ENCODE measurements around the gene PGAP3. TPM values are rescaled to one million over a fixed set of nuclear protein-coding genes. Genes with fewer than 3 reads are reported as not detected.

The PGAP3 gene
- total and polyA plus RNA-seq, 4 donors, result 15.9 to 39.7 (median 26.4) TPM

- no peak for TF ChIP-seq CTCF (IDR thresholded peaks at IDR 0.05; ENCODE audit: control extremely low read depth, extremely low read depth)
- H3K9me3 ChIP-seq (ENCODE audit: control insufficient read depth in 4 of 4, insufficient read depth in 3 of 4, low read length in 3 of 4), result no peaks in the 10 kb centered on the region
- ATAC-seq (ENCODE audit: insufficient read depth, low FRiP score), result no peak
- H3K27ac ChIP-seq (ENCODE audit: low read depth in 1 of 2, low read length in 1 of 2), result no peak overlapping the region
- H3K4me3 ChIP-seq, result no peak overlapping the region
- peaks cover 0 to 29% (median 2%) of the 10 kb centered on the region in 5 donors for H3K4me1 ChIP-seq (ENCODE audit: control insufficient read depth in 5 of 5, insufficient read depth in 5 of 5, low read length in 5 of 5)
- H3K36me3 ChIP-seq (ENCODE audit: control insufficient read depth in 4 of 4, insufficient read depth in 4 of 4, low read length in 4 of 4), result peaks cover 0 to 2% (median 1%) of the 10 kb centered on the region in 4 donors
- DNase-seq, result no peak
- H3K27me3 ChIP-seq (ENCODE audit: control insufficient read depth in 3 of 3, insufficient read depth in 3 of 3, low read length in 2 of 3), result no peaks in the 10 kb centered on the region
- no peak overlapping the region for H3K9ac ChIP-seq (ENCODE audit: insufficient read depth in 1 of 2, low read length in 2 of 2)
- WGBS, 2 donors, result 81 to 84% methylated on average over 5 of the region's 5 CpGs
These were observed 40.6 kb downstream of the PGAP3 start for GRCh38 chr17:39647256-39647655.

GRCh38 chr17:39643271-39643670 lies 44.6 kb downstream of the PGAP3 start:
- Histone ChIP-seq H3K27ac (ENCODE audit: low read depth in 1 of 2, low read length in 1 of 2) (peak overlapping the region in 1 of 2 donors; percentile 13), H3K4me3 (no peak overlapping the region), H3K9me3 (ENCODE audit: control insufficient read depth in 4 of 4, insufficient read depth in 3 of 4, low read length in 3 of 4) (no peaks in the 10 kb centered on the region), H3K9ac (ENCODE audit: insufficient read depth in 1 of 2, low read length in 2 of 2) (no peak overlapping the region), H3K27me3 (ENCODE audit: control insufficient read depth in 3 of 3, insufficient read depth in 3 of 3, low read length in 2 of 3) (no peaks in the 10 kb centered on the region), H3K4me1 (ENCODE audit: control insufficient read depth in 5 of 5, insufficient read depth in 5 of 5, low read length in 5 of 5) (peaks cover 0 to 45% (median 7%) of the 10 kb centered on the region in 5 donors), H3K36me3 (ENCODE audit: control insufficient read depth in 4 of 4, insufficient read depth in 4 of 4, low read length in 4 of 4) (peaks cover 0 to 4% (median 1%) of the 10 kb centered on the region in 4 donors)
- no peak for TF ChIP-seq CTCF (IDR thresholded peaks at IDR 0.05; ENCODE audit: control extremely low read depth, extremely low read depth)
- 64 to 76% methylated on average over 4 of the region's 4 CpGs for WGBS, 2 donors
- DNase-seq (no peak), ATAC-seq (ENCODE audit: insufficient read depth, low FRiP score) (no peak)

GRCh38 chr17:39642291-39643074 lies 45.4 kb downstream of the PGAP3 start:
- H3K4me3 ChIP-seq, result no peak overlapping the region
- WGBS, 2 donors, result 66 to 73% methylated on average over 9 of the region's 9 CpGs
- H3K27ac ChIP-seq (ENCODE audit: low read depth in 1 of 2, low read length in 1 of 2), result peak overlapping the region in 1 of 2 donors; percentile 20
- ATAC-seq (ENCODE audit: insufficient read depth, low FRiP score) (no peak), DNase-seq (no peak)
- H3K9me3 ChIP-seq (ENCODE audit: control insufficient read depth in 4 of 4, insufficient read depth in 3 of 4, low read length in 3 of 4), result no peaks in the 10 kb centered on the region
- H3K36me3 ChIP-seq (ENCODE audit: control insufficient read depth in 4 of 4, insufficient read depth in 4 of 4, low read length in 4 of 4), result peaks cover 0 to 8% (median 1%) of the 10 kb centered on the region in 4 donors
- H3K27me3 ChIP-seq (ENCODE audit: control insufficient read depth in 3 of 3, insufficient read depth in 3 of 3, low read length in 2 of 3), result no peaks in the 10 kb centered on the region
- peaks cover 0 to 52% (median 13%) of the 10 kb centered on the region in 5 donors for H3K4me1 ChIP-seq (ENCODE audit: control insufficient read depth in 5 of 5, insufficient read depth in 5 of 5, low read length in 5 of 5)
- no peak overlapping the region for H3K9ac ChIP-seq (ENCODE audit: insufficient read depth in 1 of 2, low read length in 2 of 2)
- TF ChIP-seq CTCF (IDR thresholded peaks at IDR 0.05; ENCODE audit: control extremely low read depth, extremely low read depth), result no peak
